ENCODE measurements around the gene TWIST2. TPM values are rescaled to one million over a fixed set of nuclear protein-coding genes. Genes with fewer than 3 reads are reported as not detected.

TWIST2 gene
- polyA plus RNA-seq, 1 of the 3 experiments (the other 2 are of a cell fraction), result 19.5 TPM

GRCh38 chr2:238822955-238823354 lies 24.9 kb upstream of the TWIST2 start:
- H3K4me2 ChIP-seq, result no peak overlapping the region
- POLR2A ChIA-PET, result no interaction called here
- CTCF ChIA-PET, result no interaction called here

DNA sequence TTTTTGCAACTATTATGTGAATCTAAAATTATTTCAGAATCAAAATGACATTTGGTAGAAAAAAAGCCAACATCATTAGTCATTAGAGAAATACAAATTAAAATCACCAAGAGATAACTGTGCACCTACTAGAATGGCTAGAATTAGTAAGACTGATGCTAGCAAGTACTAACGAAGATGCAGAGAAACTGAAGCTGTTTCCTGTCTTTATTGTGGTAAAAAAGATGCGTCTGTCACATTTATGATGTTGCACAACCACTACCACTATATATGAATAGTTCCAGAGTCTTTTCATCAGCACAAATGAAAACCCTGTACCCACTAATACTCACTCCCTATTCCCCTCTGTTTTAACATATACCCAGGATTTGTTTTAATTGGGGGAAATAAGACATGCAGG lies 16.7 kb upstream of the TWIST2 start:
- 24% methylated on average over 2 of the region's 2 CpGs for WGBS (ENCODE audit: low lambda C conversion rate)
- no peaks in the 10 kb centered on the region for H3K36me3 ChIP-seq (replicated peaks in 1 of 2; ENCODE audit: control insufficient read depth in 1 of 2, insufficient read depth in 2 of 2, low read length in 1 of 2)
- H4K20me1 ChIP-seq (ENCODE audit: insufficient read depth), result no peaks in the 10 kb centered on the region
- no peak overlapping the region for H3K9ac ChIP-seq
- H3K9me2 ChIP-seq, result no peaks in the 10 kb centered on the region
- ChIA-PET POLR2A (no interaction called here), CTCF (no interaction called here)
- H3K4me2 ChIP-seq, result no peak overlapping the region
- H3K79me2 ChIP-seq (ENCODE audit: insufficient read depth), result no peaks in the 10 kb centered on the region
- no peaks in the 10 kb centered on the region for H3K27me3 ChIP-seq (ENCODE audit: insufficient read depth)
- H3K27ac ChIP-seq (ENCODE audit: low read depth in 2 of 2, low read length in 1 of 2), result no peak overlapping the region
- H3K9me3 ChIP-seq, result no peaks in the 10 kb centered on the region
- no peak for DNase-seq
- no peaks in the 10 kb centered on the region for H3F3A ChIP-seq (replicated peaks; ENCODE audit: insufficient read depth)
- no peak for TF ChIP-seq SMC3 (IDR thresholded peaks at IDR 0.05; ENCODE audit: low read depth, low read length)
- TF ChIP-seq NRF1 (IDR thresholded peaks at IDR 0.05; ENCODE audit: low read depth, low read length), result no peak
- no peak for TF ChIP-seq CTCF (IDR thresholded peaks at IDR 0.05)
- TF ChIP-seq FOSL2 (IDR thresholded peaks at IDR 0.05; ENCODE audit: borderline replicate concordance, low read depth), result no peak
- TF ChIP-seq TEAD4 (IDR thresholded peaks at IDR 0.05; ENCODE audit: borderline replicate concordance, insufficient read depth), result no peak
- TF ChIP-seq RFX5 (IDR thresholded peaks at IDR 0.05; ENCODE audit: low read length), result no peak
- no peak for TF ChIP-seq MXI1 (IDR thresholded peaks at IDR 0.05; ENCODE audit: low read depth, low read length)
- TF ChIP-seq EZH2phosphoT487 (IDR thresholded peaks at IDR 0.05; ENCODE audit: borderline replicate concordance, low read depth), result no peak
- no peak for TF ChIP-seq RAD21 (IDR thresholded peaks at IDR 0.05; ENCODE audit: low read length)
- TF ChIP-seq POLR2AphosphoS5 (IDR thresholded peaks at IDR 0.05; ENCODE audit: low read depth, low read length), result no peak
- TF ChIP-seq NFIC (IDR thresholded peaks at IDR 0.05; ENCODE audit: borderline replicate concordance), result no peak
- TF ChIP-seq GATA2 (CRISPR knock-in tag; IDR thresholded peaks at IDR 0.05), result no peak
- TF ChIP-seq YY1 (IDR thresholded peaks at IDR 0.05; ENCODE audit: low read depth), result no peak
- no peaks in the 10 kb centered on the region; a peak in 1 of 4 replicates for H3K4me1 ChIP-seq (ENCODE audit: control insufficient read depth in 1 of 2, insufficient read depth in 2 of 2, low read depth in 1 of 2, low read length in 1 of 2)
- H2AFZ ChIP-seq (ENCODE audit: low read depth), result no peak overlapping the region
- no peak overlapping the region for H3K4me3 ChIP-seq (ENCODE audit: low read depth in 2 of 2, low read length in 1 of 2)

More at GRCh38 chr2:238822955-238823354, 24.9 kb upstream of the TWIST2 start:
- Histone ChIP-seq H4K20me1 (ENCODE audit: insufficient read depth) (no peaks in the 10 kb centered on the region), H3K79me2 (ENCODE audit: insufficient read depth) (no peaks in the 10 kb centered on the region), H3K9me2 (no peaks in the 10 kb centered on the region), H3K36me3 (replicated peaks in 1 of 2; ENCODE audit: control insufficient read depth in 1 of 2, insufficient read depth in 2 of 2, low read length in 1 of 2) (no peaks in the 10 kb centered on the region), H3F3A (replicated peaks; ENCODE audit: insufficient read depth) (no peaks in the 10 kb centered on the region), H3K4me1 (ENCODE audit: control insufficient read depth in 1 of 2, insufficient read depth in 2 of 2, low read depth in 1 of 2, low read length in 1 of 2) (peaks cover 0 to 2% of the 10 kb centered on the region in 2 experiments; a peak in 2 of 4 replicates), H2AFZ (ENCODE audit: low read depth) (no peak overlapping the region), H3K27me3 (ENCODE audit: insufficient read depth) (no peaks in the 10 kb centered on the region), H3K9me3 (no peaks in the 10 kb centered on the region; the same call in 1 of the 2 replicates), H3K27ac (ENCODE audit: low read depth in 2 of 2, low read length in 1 of 2) (no peak overlapping the region), H3K9ac (no peak overlapping the region), H3K4me3 (ENCODE audit: low read depth in 2 of 2, low read length in 1 of 2) (no peak overlapping the region)
- DNase-seq, result no peak
- 7% methylated on average over 1 of the region's 1 CpG for WGBS (ENCODE audit: low lambda C conversion rate)
- TF ChIP-seq YY1 (IDR thresholded peaks at IDR 0.05; ENCODE audit: low read depth) (no peak), ZBTB33 (IDR thresholded peaks at IDR 0.05; ENCODE audit: borderline replicate concordance, low read depth) (no peak), USF1 (IDR thresholded peaks at IDR 0.05; ENCODE audit: borderline replicate concordance, low read depth) (no peak), POLR2AphosphoS5 (IDR thresholded peaks at IDR 0.05; ENCODE audit: low read depth, low read length) (no peak), GATA2 (CRISPR knock-in tag; IDR thresholded peaks at IDR 0.05) (no peak), EP300 (IDR thresholded peaks at IDR 0.05; ENCODE audit: borderline replicate concordance in 1 of 2, low read depth in 1 of 2, low read length in 1 of 2) (no peak), FOXM1 (IDR thresholded peaks at IDR 0.05; ENCODE audit: low read depth) (no peak), FOSL2 (IDR thresholded peaks at IDR 0.05; ENCODE audit: borderline replicate concordance, low read depth) (no peak), RCOR1 (IDR thresholded peaks at IDR 0.05; ENCODE audit: low read length) (no peak), FOXJ3 (CRISPR knock-in tag; IDR thresholded peaks at IDR 0.05) (no peak), MEF2A (IDR thresholded peaks at IDR 0.05; ENCODE audit: borderline replicate concordance, low read depth) (no peak)
- TF ChIP-seq, protein P1, sequence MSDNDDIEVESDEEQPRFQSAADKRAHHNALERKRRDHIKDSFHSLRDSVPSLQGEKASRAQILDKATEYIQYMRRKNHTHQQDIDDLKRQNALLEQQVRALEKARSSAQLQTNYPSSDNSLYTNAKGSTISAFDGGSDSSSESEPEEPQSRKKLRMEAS (IDR thresholded peaks at IDR 0.05; ENCODE audit: low read depth), result no peak
